GDM1 (cell line): ENCODE results near the gene SPG11.
"Not testable (repeated sequence)": the region's sequence is repeated elsewhere in the genome, so short reads cannot be mapped to it uniquely, and the experiment has no call there.

Source experiments
- DNase-seq: peaks from one replicate; lab custom pipeline; 2025; lab: John Stamatoyannopoulos, UW

SPG11 gene

DNA sequence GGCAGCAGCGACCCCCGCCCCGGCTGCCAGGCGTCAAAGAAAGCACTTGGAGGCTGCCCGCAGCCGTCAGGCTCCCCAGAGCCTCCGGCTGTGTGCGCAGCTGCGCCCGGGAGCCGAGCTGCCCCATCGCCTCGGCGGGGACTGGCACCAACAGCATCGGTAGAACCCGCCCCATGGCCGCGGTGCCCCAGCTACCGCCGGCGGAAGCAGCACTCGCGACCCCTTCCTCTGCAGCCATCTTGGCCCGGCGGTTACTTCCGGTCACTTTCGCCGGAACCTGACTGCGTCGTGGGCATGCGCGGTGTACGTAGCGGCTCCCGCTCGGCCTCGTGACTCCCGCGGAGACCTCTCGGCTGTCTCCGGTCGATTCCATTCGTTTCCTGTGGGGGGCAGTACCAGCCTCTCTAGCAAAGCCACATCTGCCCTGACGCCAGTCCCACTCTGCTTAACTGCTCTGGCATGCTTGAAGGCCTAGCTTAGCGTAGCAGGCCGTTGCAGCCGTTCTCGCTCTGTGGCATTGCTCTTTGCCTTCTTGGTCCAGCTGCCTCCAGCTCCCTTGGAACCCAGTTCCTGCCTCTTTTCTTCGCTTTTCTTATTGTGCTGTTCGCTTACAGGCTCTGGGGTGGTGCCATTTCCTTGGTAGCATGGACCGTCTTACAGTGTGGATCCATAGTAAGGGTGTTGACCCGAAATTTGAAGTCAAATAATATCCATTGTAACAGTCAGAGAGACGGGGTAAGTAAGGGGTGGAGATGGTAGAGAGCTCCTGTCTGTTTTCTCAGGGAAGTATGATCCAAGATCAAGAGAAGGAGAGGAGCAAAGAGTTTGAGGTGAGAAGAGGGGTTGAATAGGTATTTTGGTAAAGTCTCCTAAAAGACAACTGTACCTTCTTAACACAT lies at the start of gene SPG11:
TSS of gene SPG11 (minus strand) at position 253 of the 899 bp plus-strand sequence. CDS start at position 238, 15 bp downstream.
- DNase-seq = peak; percentile 97

DNA sequence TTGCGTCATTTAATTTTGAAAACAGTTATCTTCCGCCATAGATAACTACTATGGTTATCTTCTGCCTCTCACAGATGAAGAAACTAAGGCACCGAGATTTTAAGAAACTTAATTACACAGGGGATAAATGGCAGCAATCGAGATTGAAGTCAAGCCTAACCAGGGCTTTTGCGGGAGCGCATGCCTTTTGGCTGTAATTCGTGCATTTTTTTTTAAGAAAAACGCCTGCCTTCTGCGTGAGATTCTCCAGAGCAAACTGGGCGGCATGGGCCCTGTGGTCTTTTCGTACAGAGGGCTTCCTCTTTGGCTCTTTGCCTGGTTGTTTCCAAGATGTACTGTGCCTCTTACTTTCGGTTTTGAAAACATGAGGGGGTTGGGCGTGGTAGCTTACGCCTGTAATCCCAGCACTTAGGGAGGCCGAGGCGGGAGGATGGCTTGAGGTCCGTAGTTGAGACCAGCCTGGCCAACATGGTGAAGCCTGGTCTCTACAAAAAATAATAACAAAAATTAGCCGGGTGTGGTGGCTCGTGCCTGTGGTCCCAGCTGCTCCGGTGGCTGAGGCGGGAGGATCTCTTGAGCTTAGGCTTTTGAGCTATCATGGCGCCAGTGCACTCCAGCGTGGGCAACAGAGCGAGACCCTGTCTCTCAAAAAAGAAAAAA lies 49.0 kb upstream of the SPG11 start:
- peak; percentile 72 for DNase-seq

DNA sequence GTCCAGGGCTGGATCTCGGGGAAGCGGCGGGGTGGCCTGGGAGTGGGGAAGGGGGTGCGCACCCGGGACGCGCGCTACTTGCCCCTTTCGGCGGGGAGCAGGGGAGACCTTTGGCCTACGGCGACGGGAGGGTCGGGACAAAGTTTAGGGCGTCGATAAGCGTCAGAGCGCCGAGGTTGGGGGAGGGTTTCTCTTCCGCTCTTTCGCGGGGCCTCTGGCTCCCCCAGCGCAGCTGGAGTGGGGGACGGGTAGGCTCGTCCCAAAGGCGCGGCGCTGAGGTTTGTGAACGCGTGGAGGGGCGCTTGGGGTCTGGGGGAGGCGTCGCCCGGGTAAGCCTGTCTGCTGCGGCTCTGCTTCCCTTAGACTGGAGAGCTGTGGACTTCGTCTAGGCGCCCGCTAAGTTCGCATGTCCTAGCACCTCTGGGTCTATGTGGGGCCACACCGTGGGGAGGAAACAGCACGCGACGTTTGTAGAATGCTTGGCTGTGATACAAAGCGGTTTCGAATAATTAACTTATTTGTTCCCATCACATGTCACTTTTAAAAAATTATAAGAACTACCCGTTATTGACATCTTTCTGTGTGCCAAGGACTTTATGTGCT lies 48.4 kb upstream of the SPG11 start:
- no peak for DNase-seq

- peak; percentile 93 for DNase-seq
These were observed 47.8 kb upstream of the SPG11 start, which contains the start of the genes B2M and PATL2 for GRCh38 chr15:44711096-44711742. TSS of gene B2M (plus strand) at chr15:44711517. CDS start at chr15:44711547, 30 bp downstream. TSS of gene PATL2 (minus strand) at chr15:44711323. CDS start at chr15:44676490, 34,833 bp downstream.

DNA sequence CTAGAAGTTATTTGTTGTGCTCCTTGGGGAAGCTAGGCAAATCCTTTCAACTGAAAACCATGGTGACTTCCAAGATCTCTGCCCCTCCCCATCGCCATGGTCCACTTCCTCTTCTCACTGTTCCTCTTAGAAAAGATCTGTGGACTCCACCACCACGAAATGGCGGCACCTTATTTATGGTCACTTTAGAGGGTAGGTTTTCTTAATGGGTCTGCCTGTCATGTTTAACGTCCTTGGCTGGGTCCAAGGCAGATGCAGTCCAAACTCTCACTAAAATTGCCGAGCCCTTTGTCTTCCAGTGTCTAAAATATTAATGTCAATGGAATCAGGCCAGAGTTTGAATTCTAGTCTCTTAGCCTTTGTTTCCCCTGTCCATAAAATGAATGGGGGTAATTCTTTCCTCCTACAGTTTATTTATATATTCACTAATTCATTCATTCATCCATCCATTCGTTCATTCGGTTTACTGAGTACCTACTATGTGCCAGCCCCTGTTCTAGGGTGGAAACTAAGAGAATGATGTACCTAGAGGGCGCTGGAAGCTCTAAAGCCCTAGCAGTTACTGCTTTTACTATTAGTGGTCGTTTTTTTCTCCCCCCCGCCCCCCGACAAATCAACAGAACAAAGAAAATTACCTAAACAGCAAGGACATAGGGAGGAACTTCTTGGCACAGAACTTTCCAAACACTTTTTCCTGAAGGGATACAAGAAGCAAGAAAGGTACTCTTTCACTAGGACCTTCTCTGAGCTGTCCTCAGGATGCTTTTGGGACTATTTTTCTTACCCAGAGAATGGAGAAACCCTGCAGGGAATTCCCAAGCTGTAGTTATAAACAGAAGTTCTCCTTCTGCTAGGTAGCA lies 47.0 kb upstream of the SPG11 start:
- peak; percentile 54 for DNase-seq

DNA sequence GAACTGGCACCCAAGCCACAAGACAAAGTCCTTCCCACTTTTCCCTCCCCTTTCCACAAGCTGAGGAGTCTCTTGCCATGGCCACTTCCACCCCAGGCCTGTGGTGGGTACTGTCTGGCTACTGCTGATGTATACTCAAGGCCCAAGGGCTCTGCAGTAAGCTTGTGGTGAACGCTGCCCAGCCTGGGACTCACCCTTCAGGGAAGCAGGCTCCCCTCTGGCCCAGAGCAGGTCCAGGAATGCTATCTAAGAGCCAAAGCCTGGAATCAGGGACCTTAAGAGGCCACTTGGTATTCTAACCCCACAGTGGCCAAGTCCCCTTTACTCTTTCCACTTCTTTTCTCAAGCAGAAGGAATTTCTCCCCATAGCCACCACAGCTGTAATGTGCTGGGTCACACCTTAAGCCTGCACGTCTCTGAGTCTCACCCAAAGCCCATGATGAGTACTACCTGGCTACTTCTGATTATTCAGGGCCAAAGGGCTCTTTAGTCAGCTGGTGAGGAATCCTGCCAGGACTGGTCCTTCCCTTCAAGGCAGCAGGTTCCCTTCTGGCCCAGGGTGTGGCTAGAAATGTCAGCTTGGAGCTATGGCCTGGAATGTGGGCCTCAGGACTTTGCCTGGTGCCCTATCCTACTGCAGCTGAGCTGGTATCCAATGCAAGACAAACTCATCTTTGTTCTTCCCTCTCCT lies 43.6 kb upstream of the SPG11 start:
- no peak for DNase-seq

GRCh38 chr15:44706401-44706800 lies 42.9 kb upstream of the SPG11 start:
- DNase-seq = no peak

GRCh38 chr15:44705986-44706385 lies 42.5 kb upstream of the SPG11 start:
- no peak for DNase-seq

- DNase-seq = not testable (repeated sequence)
These were observed 37.2 kb upstream of the SPG11 start for GRCh38 chr15:44700676-44701075.

- no peak for DNase-seq
These were observed 35.2 kb upstream of the SPG11 start for GRCh38 chr15:44698641-44699040.

DNA sequence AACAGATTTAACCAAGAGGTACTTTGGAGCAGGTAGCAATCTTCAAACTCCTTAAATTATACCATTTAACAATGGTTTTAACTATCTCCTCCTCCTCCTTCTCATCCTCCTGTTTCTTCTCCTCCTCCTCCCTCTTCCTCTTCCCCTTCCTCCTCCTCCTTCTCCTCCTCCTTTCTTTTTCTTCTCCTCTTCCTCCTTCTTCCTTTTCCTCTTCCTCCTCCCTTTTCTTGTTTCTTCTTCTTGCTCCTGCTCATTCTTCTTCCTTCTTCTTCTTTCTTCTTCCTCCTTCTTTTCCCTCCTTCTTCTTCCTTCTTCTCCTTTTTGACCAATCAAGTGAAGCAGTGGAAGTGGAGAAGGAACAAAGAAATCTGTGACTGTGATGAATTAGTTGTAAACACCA lies 33.6 kb upstream of the SPG11 start:
- no peak for DNase-seq

DNA sequence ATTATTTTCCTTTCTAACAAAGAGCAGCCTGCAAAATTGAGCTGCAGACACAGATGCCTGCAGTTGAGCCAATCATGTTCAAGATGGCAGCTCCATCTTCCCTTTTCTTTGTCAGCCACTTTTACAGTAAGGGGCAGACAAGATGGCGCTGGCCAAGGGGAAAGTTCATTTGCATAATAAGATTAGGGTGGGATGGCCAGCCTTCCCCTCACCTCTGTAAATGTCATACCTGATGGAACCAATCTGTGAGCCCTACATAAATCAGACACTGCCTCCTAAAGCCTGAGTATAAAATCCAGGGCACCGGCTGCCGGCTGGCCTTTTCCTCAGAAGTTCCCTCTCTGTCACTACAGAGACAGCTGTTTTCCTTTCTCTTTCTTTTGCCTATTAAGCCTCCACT lies 31.8 kb upstream of the SPG11 start:
- no peak for DNase-seq

DNA sequence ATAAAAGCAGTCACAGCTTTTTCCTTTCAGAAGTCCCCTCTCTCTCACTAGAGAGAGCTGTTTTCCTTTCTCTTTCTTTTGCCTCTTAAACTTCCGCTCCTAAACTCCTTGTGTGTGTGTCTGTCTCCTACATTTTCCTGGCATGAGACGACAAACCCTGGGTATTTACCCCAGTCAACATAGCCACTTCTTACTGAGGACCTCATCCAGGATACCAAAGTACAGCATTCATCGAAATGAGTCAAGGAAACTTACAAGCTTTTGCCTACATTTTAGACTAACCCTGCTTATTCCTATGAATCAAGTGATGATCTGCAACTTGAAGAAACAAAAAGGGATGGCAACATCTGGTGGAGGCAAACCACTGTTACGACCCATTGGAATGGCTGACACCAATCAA lies 31.0 kb upstream of the SPG11 start:
- no peak for DNase-seq

GRCh38 chr15:44692659-44693058 lies 29.2 kb upstream of the SPG11 start:
- no peak for DNase-seq

DNA sequence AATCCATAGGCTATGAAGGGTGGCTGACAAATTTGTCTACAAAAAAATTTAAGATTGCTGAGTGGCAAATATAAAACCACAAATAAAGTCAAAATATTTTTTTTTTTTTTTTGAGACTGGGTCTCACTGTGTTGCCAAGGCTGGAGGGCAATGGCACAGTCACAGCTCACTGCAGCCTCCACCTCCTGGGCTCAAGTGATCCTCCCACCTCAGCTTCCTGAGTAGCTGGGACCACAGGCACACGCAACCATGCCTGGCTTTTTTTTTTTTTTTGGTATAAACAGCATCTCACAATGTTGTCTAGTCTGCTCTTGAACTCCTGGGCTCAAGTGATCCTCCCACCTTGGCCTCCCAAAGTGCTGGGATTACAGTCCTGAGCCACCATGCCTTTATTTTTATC lies 26.8 kb upstream of the SPG11 start:
- DNase-seq = not testable (repeated sequence)

- DNase-seq = not testable (repeated sequence)
These were observed 25.9 kb upstream of the SPG11 start for GRCh38 chr15:44689318-44689717.

DNA sequence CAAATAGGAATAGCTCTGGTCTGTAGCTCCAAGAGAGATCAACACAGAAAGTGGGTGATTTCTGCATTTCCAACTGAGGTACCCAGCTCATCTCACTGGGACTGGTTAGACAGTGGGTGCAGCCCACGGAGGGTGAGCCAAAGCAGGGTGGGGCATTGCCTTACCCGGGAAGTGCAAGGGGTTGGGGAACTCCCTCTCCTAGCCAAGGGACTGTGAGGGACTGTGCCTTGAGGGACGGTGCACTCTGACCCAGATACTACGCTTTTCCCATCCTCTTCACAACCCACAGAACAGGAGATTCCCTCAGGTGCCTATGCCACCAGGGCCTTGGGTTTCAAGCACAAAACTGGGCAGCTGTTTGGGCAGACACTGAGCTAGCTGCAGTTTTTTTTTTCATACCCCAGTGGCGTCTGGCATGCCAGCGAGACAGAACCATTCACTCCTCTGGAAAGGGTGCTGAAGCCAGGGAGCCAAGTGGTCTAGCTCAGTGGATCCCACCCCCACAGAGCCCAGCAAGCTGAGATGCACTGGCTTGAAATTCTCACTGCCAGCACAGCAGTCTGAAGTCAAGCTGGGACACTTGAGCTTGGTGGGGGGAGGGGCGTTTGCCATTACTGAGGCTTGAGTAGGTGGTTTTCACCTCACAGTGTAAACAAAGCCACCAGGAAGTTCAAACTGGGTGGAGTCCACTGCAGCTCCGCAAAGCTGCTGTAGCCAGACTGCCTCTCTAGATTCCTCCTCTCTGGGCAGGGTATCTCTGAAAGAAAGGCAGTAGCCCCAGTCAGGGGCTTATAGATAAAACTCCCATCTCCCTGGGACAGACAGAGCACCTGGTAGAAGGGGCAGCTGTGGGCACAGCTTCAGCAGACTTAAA lies 19.6 kb upstream of the SPG11 start:
- peak; percentile 22 for DNase-seq

DNA sequence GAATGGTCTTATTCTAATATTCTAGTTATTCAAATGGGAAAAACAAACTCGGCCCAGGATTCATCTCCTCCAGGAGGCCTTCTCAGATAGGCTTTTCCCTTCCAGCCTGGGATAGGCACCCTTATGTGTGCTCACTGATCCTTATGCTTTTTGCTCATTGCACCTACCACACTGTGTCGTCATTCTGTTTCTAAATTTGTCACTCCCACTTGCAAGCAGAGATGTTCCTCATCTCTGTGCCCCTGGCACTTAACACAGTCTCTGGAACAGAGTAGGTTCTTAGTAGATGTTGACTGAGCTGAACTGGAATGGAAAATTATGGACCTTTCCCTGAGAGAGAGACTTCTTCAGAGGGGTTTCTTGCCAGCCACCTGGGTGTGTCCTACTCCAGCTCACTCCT lies 18.7 kb upstream of the SPG11 start:
- DNase-seq = no peak

GRCh38 chr15:44676676-44677075 lies 13.2 kb upstream of the SPG11 start:
- DNase-seq = no peak

- DNase-seq = no peak
These were observed 12.4 kb upstream of the SPG11 start for GRCh38 chr15:44675911-44676310.
